HG03521 (cell line): ENCODE measurements around the gene LRIG1.

Experiments
- ATAC-seq: cut with Tn5 transposase; IDR thresholded peaks from one replicate; pipeline ENCODE4 v1.9.1; 2021; ENCODE audit warnings: mild to moderate bottlenecking, moderate library complexity; ENCODE audit not compliant: unreplicated experiment

The LRIG1 gene

GRCh38 chr3:66473181-66473580, 27.6 kb downstream of the LRIG1 start:
- ATAC-seq: no peak

GRCh38 chr3:66472313-66473134, 28.3 kb downstream of the LRIG1 start:
- ATAC-seq: peak; percentile 46

- ATAC-seq: no peak
Measured at GRCh38 chr3:66470956-66471686, 29.7 kb downstream of the LRIG1 start.

DNA sequence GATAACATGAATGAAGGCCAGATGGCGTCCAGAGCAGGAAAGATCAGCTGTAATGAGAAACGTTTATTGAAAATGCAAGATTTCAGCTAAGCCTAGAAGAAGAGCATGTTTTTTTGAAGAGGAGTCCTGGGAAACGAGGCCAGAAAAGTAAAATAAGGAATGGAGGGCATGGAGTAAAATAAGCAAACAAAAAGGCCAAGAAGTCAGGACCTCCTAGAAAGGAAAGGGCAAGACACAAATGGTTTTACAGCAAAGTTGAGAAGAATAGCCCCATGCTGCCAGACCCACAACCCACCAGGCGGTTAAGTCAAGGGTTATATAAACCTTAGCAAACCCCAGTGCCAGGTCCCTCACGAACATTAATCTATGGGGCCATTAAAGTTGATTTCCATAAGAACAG, 30.5 kb downstream of the LRIG1 start:
- ATAC-seq: no peak

DNA sequence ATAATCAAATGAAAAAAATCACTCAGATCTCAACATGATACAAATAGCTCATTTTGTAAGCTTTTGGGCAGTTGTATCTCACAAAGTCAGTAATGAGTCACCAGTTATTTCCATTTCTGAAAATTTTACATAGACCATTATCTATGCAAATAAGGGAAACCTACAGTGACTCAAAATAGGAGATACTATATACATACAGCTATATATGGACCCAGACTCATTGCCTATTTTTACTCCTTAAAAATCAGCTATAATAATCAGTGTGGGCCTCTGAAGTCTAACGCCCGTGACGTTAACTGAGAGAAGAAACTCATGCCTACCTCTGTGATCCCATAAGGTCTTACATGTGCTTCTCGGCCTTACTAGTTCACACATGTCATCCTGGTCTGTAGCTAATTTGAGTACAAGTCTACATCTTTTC, 31.6 kb downstream of the LRIG1 start:
- ATAC-seq: peak; percentile 64

GRCh38 chr3:66467996-66468735, 32.7 kb downstream of the LRIG1 start:
- ATAC-seq: no peak

DNA sequence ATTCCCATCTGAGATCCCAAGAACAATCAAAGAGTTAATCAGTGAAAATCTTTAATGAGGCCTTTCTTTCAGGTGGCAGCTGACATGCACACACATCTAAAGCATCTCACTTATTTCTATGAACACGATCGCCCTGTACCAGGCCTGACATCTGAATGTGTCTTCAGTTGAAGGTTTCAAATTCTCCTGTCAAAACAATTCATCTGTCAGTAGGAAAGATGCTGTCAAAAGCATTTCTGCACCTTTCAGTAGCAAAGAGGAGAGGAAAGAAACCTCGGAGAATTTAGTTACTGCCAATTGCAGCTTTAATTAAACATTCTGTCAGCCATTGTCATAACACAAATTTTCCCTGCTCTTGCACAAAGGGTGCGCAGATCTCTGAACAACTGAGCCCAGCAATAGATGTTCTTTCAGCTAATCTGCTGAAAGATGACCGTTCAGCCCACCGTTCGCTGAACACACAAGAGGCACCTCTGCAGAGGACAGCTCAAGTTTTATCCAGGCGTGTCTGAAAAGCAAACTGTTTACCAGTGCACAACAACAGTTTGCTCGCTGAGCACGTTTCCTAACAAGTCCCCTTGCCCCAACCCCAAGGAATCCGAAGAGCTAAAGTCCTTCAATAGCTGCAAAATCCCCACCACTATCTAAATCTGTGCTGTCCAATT, 34.1 kb downstream of the LRIG1 start:
- ATAC-seq: no peak

DNA sequence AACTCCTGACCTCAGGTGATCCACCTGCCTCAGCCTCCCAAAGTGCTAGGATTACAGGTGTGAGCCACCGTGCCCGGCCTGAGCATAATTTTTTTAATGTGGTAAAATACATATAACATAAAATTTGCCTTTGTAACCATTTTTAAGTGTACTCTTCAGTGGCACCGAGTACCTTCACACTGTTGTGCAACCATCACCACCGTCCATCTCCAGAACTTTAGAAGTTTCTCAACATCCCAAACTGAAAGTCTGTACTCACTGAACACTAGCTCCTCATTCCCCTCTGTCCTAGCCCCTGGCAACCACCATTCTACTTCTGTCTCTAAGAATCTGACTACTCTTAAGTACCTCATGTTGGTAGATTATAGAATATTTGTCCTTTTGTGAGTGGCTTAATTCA, 35.2 kb downstream of the LRIG1 start:
- ATAC-seq: no peak

DNA sequence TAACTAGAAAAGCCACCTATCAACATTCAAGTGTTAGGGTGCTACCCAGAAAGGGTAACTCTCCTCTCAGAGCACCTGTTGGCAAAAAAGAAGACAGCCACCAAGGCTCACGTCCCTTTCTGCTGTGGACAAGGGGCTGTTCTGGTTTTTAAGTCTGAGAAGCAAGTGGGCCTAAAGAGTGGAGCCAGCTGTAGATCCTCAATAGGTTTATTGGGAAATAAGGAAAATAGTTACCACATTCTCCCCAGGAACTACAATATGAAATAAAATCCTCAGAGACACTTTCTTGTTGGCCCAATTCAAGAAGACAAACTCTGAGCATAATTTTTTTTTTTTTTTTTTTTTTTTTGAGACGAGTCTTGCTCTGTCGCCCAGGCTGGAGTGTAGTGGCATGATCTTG, 35.8 kb downstream of the LRIG1 start:
- ATAC-seq: no peak

DNA sequence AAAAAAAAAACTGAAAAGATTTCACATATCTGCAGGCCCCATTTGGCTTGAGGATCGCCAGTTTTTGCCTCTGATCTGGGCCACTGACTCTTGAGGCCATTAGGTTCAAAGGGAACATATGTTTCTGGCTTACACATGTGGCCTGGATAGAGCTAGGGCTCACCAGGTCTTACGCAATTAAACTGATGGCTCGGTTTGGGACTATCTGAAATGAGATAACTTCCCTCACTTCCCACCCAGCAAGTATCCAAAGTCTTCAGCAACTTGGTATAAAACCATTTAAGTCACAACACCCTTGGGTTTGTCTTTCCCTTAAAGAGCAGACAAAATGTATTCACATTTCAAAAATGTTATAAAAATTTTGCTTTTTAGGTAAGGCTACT, 36.3 kb downstream of the LRIG1 start:
- no peak for ATAC-seq

GRCh38 chr3:66463730-66464511, 36.9 kb downstream of the LRIG1 start:
- ATAC-seq: no peak

DNA sequence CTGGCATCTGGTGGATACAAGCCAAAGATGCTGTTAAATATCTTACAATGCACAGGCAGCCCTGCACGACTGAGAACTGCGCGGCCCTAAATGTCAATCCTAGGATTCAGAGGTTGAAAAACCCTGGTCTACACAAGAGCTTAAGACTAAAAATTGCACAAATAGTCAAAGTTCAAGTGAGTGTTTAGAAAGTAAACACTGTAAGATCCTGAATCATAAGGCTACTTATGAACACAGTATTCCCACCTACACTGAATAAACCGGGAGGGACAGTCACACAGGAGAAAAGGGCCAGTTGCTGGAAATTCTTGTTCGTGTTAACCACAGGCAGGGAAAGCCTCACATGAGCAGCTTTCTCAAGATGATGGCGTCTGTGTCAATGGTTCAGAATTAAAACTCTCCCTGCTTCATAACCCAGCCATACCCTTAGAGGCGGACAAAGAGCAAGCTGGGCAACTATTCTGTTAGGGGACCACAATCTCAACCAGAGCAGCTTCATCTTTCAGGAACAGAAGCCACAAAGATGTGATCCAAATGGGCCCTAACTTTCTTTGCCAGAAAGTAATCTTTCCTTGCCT, 37.7 kb downstream of the LRIG1 start:
- ATAC-seq: no peak

- no peak for ATAC-seq
Measured at GRCh38 chr3:66457252-66457651, 43.6 kb downstream of the LRIG1 start.

- no peak for ATAC-seq
Measured at GRCh38 chr3:66456711-66457173, 44.1 kb downstream of the LRIG1 start.

GRCh38 chr3:66454464-66454859, 46.4 kb downstream of the LRIG1 start:
- ATAC-seq: no peak

DNA sequence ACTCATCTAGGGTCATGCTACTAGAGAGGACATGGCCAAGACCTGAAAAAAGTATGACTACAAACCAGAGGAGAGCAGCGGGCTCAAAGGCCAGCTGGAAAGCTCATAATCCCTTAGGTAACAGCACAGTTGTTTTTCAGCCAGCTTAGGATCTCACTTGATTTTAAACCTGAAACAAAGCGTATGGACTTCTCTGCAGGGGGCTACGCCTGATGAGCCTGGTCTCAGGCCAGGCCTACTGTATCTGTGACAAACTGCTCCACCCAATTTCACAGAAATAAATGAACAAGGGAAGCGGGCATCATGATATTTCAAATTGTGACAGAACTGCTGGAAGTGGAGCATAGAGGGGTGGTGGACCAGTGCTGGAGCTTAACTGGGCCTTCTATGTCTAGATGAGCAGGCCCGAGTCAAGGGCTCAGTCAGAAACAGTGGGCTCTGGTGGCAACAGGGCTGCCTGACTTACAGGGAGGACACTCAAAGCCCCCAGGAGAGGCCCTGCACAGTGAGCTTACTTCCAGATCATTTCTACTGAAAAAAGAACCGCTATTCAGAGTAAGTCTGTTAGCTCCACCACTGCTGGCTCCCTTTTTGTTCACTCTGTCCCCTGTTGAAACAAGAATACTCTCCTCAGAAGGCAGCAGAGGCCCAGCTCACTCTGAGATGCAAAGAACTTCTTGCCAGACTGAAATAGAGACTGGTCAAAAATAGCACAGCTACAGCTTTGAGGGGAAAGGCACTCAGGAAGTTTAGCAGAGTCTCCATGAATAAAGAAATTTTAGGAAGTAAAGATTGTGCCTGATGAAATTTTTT, 47.0 kb downstream of the LRIG1 start:
- ATAC-seq: no peak

GRCh38 chr3:66452303-66453011, 48.4 kb downstream of the LRIG1 start:
- ATAC-seq: no peak

DNA sequence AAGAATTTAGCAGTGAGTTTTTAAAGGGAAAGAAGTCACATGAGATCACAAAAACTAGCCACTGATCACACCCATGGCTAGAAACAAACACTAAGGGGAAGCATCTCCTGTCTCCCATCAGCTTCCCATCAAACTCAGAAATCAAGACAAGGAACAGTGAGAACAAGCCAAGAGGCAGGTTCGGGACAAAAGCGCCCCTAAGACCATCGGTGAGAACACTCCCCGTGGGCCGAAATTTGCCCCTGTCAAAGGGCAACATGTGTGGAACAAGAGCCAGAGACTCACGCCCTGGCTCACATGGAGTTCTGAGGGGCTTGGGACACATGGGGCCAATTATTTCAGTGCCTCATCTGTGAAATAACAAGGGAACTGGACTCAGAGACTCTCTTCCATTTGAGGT, 49.1 kb downstream of the LRIG1 start:
- ATAC-seq: no peak
